ENCODE results near the gene KIF18B. TPM values are rescaled to one million over a fixed set of nuclear protein-coding genes. Genes with fewer than 3 reads are reported as not detected.

The KIF18B gene
- total and polyA plus RNA-seq, 2 of the 13 experiments (the other 11 are each of a cell fraction or from before 2014, with no cell fraction given), result 15.2 to 15.3 TPM

DNA sequence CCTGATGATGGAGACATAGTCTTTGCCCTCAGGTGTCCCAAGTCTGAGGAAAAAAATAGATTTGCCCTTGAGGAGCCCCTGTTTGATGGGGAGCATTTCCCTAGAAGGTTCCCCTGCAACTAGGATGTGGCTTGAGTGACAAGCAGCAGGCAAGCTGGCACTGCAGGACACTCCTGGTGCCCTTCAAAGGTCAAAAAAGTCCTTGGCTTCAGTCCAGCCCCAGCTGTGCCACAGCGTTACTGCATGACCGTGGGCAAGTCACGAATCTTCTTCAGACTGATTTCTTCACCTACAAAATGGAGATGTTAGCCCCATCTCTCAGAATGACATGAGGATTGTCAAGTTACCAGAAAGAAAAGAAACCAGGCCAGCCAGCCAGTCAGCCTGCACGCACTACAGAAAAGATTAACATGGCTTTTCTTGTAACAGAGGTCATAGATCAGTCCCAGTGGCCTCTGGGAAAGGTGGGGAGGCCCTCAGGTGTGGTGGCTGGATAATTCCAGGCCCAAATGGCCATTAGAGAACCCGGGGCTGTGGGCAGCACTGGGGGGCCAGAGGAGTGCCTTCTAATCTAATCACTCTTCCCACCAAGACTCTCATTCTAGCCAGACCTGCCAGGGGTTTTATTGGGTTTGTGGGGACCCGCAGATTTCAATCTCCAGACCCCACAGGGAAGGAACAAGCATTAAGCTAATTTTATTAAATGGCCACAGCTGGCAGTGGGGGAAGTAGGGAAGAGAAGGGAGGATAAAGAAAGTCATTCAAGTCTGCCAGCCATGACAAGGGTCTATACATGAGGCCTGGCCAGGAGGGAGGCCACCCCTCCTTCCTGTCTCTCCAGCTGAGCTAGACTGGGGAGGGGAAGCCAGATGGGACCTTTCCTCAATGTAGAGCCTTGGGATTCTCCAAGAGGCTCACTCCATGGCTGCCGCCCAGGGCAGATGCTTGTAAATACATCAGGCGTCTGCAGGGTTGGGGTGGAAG lies 9.7 kb upstream of the KIF18B start (continued):
- TF ChIP-seq PBX3 (CRISPR knock-in tag; IDR thresholded peaks at IDR 0.05; ENCODE audit: borderline replicate concordance), result no peak
- no peak for TF ChIP-seq PTBP1 (IDR thresholded peaks at IDR 0.05; ENCODE audit: low read depth, low read length, poor library complexity, severe bottlenecking)
- no peak; the same call in 1 of the 2 replicates for TF ChIP-seq HNF4G (IDR thresholded peaks at IDR 0.05; ENCODE audit: borderline replicate concordance, low read depth, low read length)
- no peak for TF ChIP-seq HNF4G (CRISPR knock-in tag; IDR thresholded peaks at IDR 0.05; ENCODE audit: borderline replicate concordance, low read depth)
- no peak for TF ChIP-seq HOXA5 (CRISPR knock-in tag; IDR thresholded peaks at IDR 0.05)
- TF ChIP-seq ZNF557 (CRISPR knock-in tag; IDR thresholded peaks at IDR 0.05), result no peak
- TF ChIP-seq, protein P1, sequence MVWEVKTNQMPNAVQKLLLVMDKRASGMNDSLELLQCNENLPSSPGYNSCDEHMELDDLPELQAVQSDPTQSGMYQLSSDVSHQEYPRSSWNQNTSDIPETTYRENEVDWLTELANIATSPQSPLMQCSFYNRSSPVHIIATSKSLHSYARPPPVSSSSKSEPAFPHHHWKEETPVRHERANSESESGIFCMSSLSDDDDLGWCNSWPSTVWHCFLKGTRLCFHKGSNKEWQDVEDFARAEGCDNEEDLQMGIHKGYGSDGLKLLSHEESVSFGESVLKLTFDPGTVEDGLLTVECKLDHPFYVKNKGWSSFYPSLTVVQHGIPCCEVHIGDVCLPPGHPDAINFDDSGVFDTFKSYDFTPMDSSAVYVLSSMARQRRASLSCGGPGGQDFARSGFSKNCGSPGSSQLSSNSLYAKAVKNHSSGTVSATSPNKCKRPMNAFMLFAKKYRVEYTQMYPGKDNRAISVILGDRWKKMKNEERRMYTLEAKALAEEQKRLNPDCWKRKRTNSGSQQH (CRISPR knock-in tag; IDR thresholded peaks at IDR 0.05; ENCODE audit: low read depth), result peak; percentile 67; the same call in 1 of the 2 replicates
- TF ChIP-seq THAP11 (CRISPR knock-in tag; IDR thresholded peaks at IDR 0.05), result peak; percentile 31; the same call in 1 of the 2 replicates
- TF ChIP-seq BCL6 (CRISPR knock-in tag; IDR thresholded peaks at IDR 0.05), result 0 out of 2 replicates have a peak, but pooled peaks have one; percentile 14
- no peak for TF ChIP-seq ZNF354B (CRISPR knock-in tag; IDR thresholded peaks at IDR 0.05)
- TF ChIP-seq, protein P2, sequence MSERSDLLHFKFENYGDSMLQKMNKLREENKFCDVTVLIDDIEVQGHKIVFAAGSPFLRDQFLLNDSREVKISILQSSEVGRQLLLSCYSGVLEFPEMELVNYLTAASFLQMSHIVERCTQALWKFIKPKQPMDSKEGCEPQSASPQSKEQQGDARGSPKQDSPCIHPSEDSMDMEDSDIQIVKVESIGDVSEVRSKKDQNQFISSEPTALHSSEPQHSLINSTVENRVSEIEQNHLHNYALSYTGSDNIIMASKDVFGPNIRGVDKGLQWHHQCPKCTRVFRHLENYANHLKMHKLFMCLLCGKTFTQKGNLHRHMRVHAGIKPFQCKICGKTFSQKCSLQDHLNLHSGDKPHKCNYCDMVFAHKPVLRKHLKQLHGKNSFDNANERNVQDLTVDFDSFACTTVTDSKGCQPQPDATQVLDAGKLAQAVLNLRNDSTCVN (CRISPR knock-in tag; IDR thresholded peaks at IDR 0.05; ENCODE audit: borderline replicate concordance), result no peak
- no peak for TF ChIP-seq SOX6 (IDR thresholded peaks at IDR 0.05)
- 0 out of 2 replicates have a peak, but pooled peaks have one; percentile 23 for TF ChIP-seq SOX6 (CRISPR knock-in tag; IDR thresholded peaks at IDR 0.05)
- peak; percentile 16; the same call in 1 of the 2 replicates for TF ChIP-seq TBX2 (CRISPR knock-in tag; IDR thresholded peaks at IDR 0.05; ENCODE audit: borderline replicate concordance)
- TF ChIP-seq KLF6 (CRISPR knock-in tag; IDR thresholded peaks at IDR 0.05), result no peak
- no peak for TF ChIP-seq ZNF253 (CRISPR knock-in tag; IDR thresholded peaks at IDR 0.05; ENCODE audit: borderline replicate concordance)
- TF ChIP-seq THAP7 (CRISPR knock-in tag; IDR thresholded peaks at IDR 0.05), result no peak
- no peak for TF ChIP-seq TBP (CRISPR knock-in tag; IDR thresholded peaks at IDR 0.05)
- peak; percentile 47 for TF ChIP-seq ZNF687 (CRISPR knock-in tag; IDR thresholded peaks at IDR 0.05)
